Kidney (tissue), 14 donors: ENCODE data around the gene TACR2. TPM values are rescaled to one million over a fixed set of nuclear protein-coding genes. Genes with fewer than 3 reads are reported as not detected.
A peak's percentile ranks its signal among the peaks of the same experiment; 100 is the strongest.

ENCODE experiments used
- DNase-seq, 5 donors: peaks; one replicate each; pipeline ENCODE4 v3.0.0-alpha.2; 2013 to 2020
- FAIRE-seq: peaks from 2 replicates; lab custom pipeline; 2012; peaks lifted over from hg19 to GRCh38; lab: Jason Lieb, UNC
- H3K27ac ChIP-seq, 2 donors: one replicate each; pipeline ENCODE4 v1.7.0; 2013; ENCODE audit warnings: low read depth in 2 of 2, low read length in 2 of 2, inconsistent platforms in 1 of 2
- H3K27me3 ChIP-seq: one replicate; pipeline ENCODE4 v1.7.1; 2013; ENCODE audit warnings: low read length, inconsistent platforms; ENCODE audit not compliant: control insufficient read depth, insufficient read depth
- H3K36me3 ChIP-seq, 3 donors: one replicate each; pipeline versions ENCODE4 v1.7.0 to v1.7.1; 2013; ENCODE audit warnings: low read length in 3 of 3, control low read depth in 1 of 3, inconsistent platforms in 1 of 3; ENCODE audit not compliant: insufficient read depth in 3 of 3, control insufficient read depth in 2 of 3
- H3K4me1 ChIP-seq, 3 donors: one replicate each; pipeline versions ENCODE4 v1.7.0 to v1.7.1; 2013; ENCODE audit warnings: low read length in 3 of 3, inconsistent platforms in 1 of 3, low read depth in 1 of 3; ENCODE audit not compliant: control insufficient read depth in 2 of 3, insufficient read depth in 2 of 3
- H3K4me3 ChIP-seq, 3 donors: one replicate each; pipeline versions ENCODE4 v1.7.0 to v1.8.1; 2013; ENCODE audit warnings: low read length in 3 of 3, control low read depth in 1 of 3, inconsistent platforms in 1 of 3
- H3K9ac ChIP-seq, 3 donors: one replicate each; pipeline versions ENCODE4 v1.7.0 to v1.7.1; 2013; ENCODE audit warnings: low read length in 3 of 3, control low read depth in 1 of 3, inconsistent platforms in 1 of 3
- H3K9me3 ChIP-seq, 3 donors: one replicate each; pipeline versions ENCODE4 v1.7.0 to v1.7.1; 2013; ENCODE audit warnings: low read length in 3 of 3, control low read depth in 1 of 3, inconsistent platforms in 1 of 3; ENCODE audit not compliant: control insufficient read depth in 2 of 3, insufficient read depth in 1 of 3
- intact Hi-C: fragments of 100-400 bp; cut with DNase I; formaldehyde crosslinking; loops from one replicate; pipeline ENCODE4 v1.11.1; 2022
- polyA plus RNA-seq: library from polyadenylated mRNA; stranded (reverse); fragments of 350-450 nt; fragmentation: Illumina TruSeq; extraction: RNeasy Lipid Tissue Mini Kit (QIAGEN cat#74804); gene quantifications from one replicate; pipeline ENCODE4 v1.2.3, GENCODE V29; 2014; ENCODE audit warnings: low read depth, low replicate concordance; ENCODE audit not compliant: insufficient read depth
- total RNA-seq: library from RNA; stranded (reverse); fragmentation: NEBNext Ultra II Directional; extraction: Animal tissue kit (Norgen Biotek cat#: 25700); gene quantifications from one replicate; pipeline ENCODE4 v1.2.1, GENCODE V29; 2021
- TF ChIP-seq, protein P1 (sequence below): IDR thresholded peaks from 3 replicates; pipeline ENCODE4 v1.5.1; 2012; ENCODE audit warnings: mild to moderate bottlenecking, moderate library complexity, borderline replicate concordance; ENCODE audit not compliant: insufficient read depth; ENCODE audit errors: extremely low read depth
- donor health status: control.
- donor health status: control.
- donor health status: control.
- donor health status: control.
- donor health status: control.
- donor health status: DM: yes; HTN: yes; CAD: no.
- donor health status: Normal renal cell carcinoma (clear cell type).

The TACR2 gene
- total and polyA plus RNA-seq, 2 donors from 2014 or later = 0.37 to 0.38 TPM

DNA sequence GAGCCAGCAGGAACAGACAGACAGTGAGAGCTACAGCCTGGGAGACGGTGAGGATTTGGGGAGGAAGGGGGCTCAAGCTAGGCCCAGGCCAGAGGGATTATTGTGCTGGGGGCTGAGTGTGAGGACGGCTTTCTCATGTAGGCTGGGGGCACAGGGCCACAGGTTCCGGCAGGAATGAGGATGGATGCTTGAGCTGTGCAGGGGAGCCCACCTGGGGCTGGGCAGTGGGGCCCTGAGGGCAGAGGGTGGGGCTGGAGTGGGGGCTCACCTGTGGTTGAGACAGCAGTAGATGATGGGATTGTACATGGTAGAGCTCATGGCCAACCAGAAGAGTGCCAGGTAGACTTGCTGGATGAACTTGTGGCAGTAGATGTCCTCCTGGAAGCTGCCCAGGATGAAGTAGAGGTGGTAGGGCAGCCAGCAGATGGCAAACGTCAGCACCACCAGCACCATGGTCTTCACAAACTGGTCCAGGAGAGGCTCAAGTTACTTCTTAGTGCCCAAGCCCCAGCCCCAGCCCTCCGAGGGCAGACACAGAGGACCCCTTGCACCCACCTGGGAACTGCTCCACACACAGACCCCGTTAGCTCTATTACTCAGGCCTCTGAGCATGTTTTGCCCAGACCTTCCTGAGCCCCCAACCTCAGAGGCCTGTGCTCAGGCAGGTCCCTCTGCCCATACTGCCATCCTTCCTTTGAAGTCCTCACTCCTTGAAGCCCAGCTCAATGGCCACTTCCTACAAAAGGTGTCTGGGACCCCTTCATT is 9.7 kb downstream of the TACR2 start:
- intact Hi-C loops = no loop called here
- Histone ChIP-seq H3K9me3 (no peaks in the 10 kb centered on the region), H3K27me3 (no peaks in the 10 kb centered on the region), H3K27ac (peak overlapping the region in 1 of 2 donors; percentile 53), H3K36me3 (no peaks in the 10 kb centered on the region), H3K9ac (no peak overlapping the region), H3K4me1 (peaks cover 0 to 11% (median 0%) of the 10 kb centered on the region in 3 donors), H3K4me3 (no peak overlapping the region)
- DNase-seq (no peak), FAIRE-seq (no peak)
- TF ChIP-seq, protein P1, sequence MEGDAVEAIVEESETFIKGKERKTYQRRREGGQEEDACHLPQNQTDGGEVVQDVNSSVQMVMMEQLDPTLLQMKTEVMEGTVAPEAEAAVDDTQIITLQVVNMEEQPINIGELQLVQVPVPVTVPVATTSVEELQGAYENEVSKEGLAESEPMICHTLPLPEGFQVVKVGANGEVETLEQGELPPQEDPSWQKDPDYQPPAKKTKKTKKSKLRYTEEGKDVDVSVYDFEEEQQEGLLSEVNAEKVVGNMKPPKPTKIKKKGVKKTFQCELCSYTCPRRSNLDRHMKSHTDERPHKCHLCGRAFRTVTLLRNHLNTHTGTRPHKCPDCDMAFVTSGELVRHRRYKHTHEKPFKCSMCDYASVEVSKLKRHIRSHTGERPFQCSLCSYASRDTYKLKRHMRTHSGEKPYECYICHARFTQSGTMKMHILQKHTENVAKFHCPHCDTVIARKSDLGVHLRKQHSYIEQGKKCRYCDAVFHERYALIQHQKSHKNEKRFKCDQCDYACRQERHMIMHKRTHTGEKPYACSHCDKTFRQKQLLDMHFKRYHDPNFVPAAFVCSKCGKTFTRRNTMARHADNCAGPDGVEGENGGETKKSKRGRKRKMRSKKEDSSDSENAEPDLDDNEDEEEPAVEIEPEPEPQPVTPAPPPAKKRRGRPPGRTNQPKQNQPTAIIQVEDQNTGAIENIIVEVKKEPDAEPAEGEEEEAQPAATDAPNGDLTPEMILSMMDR = no peak

DNA sequence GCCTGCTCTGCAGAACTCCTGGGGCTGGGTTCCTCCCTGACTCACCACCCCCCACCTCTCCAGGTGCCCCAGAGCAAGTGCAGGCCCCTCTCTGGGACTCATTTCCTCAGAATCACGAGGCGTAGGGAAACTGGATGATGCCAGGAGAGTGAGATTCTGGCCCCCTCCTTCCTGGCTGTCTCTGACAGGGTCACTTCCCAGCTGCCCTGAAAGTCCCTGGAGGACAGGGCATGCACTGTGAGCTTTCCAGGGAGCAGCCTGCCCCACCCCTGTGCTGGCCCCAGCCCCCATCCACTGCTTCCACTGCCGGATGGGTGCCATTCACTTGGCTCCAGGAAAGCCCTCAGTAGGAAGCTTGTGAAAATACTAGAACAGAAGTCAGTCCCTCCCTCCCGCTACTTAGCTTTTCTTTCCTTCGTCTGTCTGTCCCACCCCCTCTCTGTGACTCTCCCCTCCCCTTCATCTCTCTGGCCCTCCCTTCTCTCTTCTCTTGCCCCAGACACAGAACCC is 10.4 kb downstream of the TACR2 start:
- peaks cover 0 to 11% (median 0%) of the 10 kb centered on the region in 3 donors for H3K4me1 ChIP-seq
- H3K4me3 ChIP-seq = no peak overlapping the region
- no peak for FAIRE-seq
- TF ChIP-seq, protein P1 = no peak
- H3K27me3 ChIP-seq = no peaks in the 10 kb centered on the region
- peaks cover 0 to 2% (median 0%) of the 10 kb centered on the region in 3 donors for H3K36me3 ChIP-seq
- DNase-seq = peak in 3 of 5 donors; percentile 26 to 90 (median 49)
- intact Hi-C loops = no loop called here
- H3K9ac ChIP-seq = no peak overlapping the region
- peak overlapping the region in 1 of 2 donors; percentile 53 for H3K27ac ChIP-seq
- no peaks in the 10 kb centered on the region for H3K9me3 ChIP-seq

DNA sequence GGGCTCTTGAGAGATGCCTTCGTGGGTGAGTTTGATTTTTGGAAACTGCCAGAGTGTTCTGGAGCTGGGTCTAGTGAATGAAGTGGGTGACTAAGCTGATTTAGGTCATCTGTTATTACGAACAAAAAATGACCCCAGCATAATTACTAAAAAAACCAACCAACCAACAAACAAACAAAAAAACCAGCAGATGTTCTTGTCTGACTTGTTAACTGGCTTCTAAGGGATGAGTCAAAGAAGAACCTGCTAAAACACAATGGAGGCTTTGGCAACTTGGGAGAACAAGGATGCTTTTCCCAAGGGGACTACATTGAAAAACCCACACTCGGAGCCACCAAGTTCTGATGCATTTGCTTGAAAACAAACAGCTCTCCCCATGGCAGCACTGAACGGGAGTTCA is 11.5 kb downstream of the TACR2 start:
- TF ChIP-seq, protein P1 = no peak
- no peak overlapping the region for H3K27ac ChIP-seq
- H3K4me3 ChIP-seq = no peak overlapping the region
- no peaks in the 10 kb centered on the region for H3K27me3 ChIP-seq
- peaks cover 0 to 11% (median 0%) of the 10 kb centered on the region in 3 donors for H3K4me1 ChIP-seq
- DNase-seq = no peak
- H3K9ac ChIP-seq = no peak overlapping the region
- H3K36me3 ChIP-seq = peaks cover 0 to 9% (median 0%) of the 10 kb centered on the region in 3 donors
- intact Hi-C loops = no loop called here
- no peaks in the 10 kb centered on the region for H3K9me3 ChIP-seq
- no peak for FAIRE-seq
